Fibroblast of lung (primary cell): ENCODE results near the gene BTRC. TPM values are rescaled to one million over a fixed set of nuclear protein-coding genes. Genes with fewer than 3 reads are reported as not detected.

ENCODE experiments used
- DNase-seq, 2 donors: peaks; one replicate each; pipeline versions ENCODE4 v3.0.0 to v3.0.0-alpha.2; 2010; ENCODE audit warnings: low read depth in 2 of 2
- H2AFZ ChIP-seq: 2 replicates; pipeline ENCODE4 v1.5.1; 2012; ENCODE audit warnings: low read length, control low read depth, inconsistent platforms
- H3K27ac ChIP-seq: 2 replicates; pipeline ENCODE4 v1.5.1; 2011; ENCODE audit warnings: low read length, control low read depth; ENCODE audit not compliant: insufficient read depth
- H3K27me3 ChIP-seq: 2 replicates; pipeline ENCODE4 v1.5.1; 2011; ENCODE audit warnings: mild to moderate bottlenecking, low read length; ENCODE audit not compliant: control insufficient read depth, insufficient read depth
- H3K36me3 ChIP-seq: 2 replicates; pipeline ENCODE4 v1.5.1; 2011; ENCODE audit warnings: low read length; ENCODE audit not compliant: control insufficient read depth, insufficient read depth
- H3K4me1 ChIP-seq: 2 replicates; pipeline ENCODE4 v1.5.1; 2011; ENCODE audit warnings: low read length; ENCODE audit not compliant: control insufficient read depth, insufficient read depth; ENCODE audit errors: extremely low read depth
- H3K4me2 ChIP-seq: 2 replicates; pipeline ENCODE4 v1.5.1; 2011; ENCODE audit warnings: low read length, control low read depth; ENCODE audit not compliant: insufficient read depth; ENCODE audit errors: extremely low read depth
- H3K4me3 ChIP-seq, 4 experiments: fragments of 200-600 bp in 1 of 4; sonication (generic) in 1 of 4; replicated peaks in 1 of 4; 2 replicates each; pipeline ENCODE4 v1.5.1; 2011 to 2016; ENCODE audit warnings: low read length in 4 of 4, low read depth in 3 of 4, mild to moderate bottlenecking in 3 of 4, control low read depth in 2 of 4, inconsistent platforms in 1 of 4, mixed read lengths in 1 of 4; ENCODE audit not compliant: insufficient read depth in 1 of 4; ENCODE audit errors: control extremely low read depth in 1 of 4
- H3K79me2 ChIP-seq: 2 replicates; pipeline ENCODE4 v1.5.1; 2012; ENCODE audit warnings: mild to moderate bottlenecking, low read length, inconsistent platforms; ENCODE audit not compliant: control insufficient read depth, insufficient read depth
- H3K9ac ChIP-seq: 2 replicates; pipeline ENCODE4 v1.5.1; 2011; ENCODE audit warnings: mild to moderate bottlenecking, low read length, control low read depth; ENCODE audit not compliant: insufficient read depth
- H3K9me3 ChIP-seq: 2 replicates; pipeline ENCODE4 v1.5.1; 2012; ENCODE audit warnings: low read depth, low read length; ENCODE audit not compliant: control insufficient read depth, insufficient read depth
- H4K20me1 ChIP-seq: 2 replicates; pipeline ENCODE4 v1.5.1; 2011; ENCODE audit warnings: low read length; ENCODE audit not compliant: control insufficient read depth, insufficient read depth; ENCODE audit errors: extremely low read depth
- CTCF ChIP-seq, 2 donors: IDR thresholded peaks in 1 of 2; conservative IDR thresholded peaks in 1 of 2; 1 replicate in 1 of 2; 2 replicates in 1 of 2; pipeline ENCODE4 v1.5.1; 2011 to 2012; ENCODE audit warnings: low read length in 2 of 2, control low read depth in 1 of 2, inconsistent platforms in 1 of 2, low read depth in 1 of 2, mild to moderate bottlenecking in 1 of 2
- EZH2 ChIP-seq: IDR thresholded peaks from 2 replicates; pipeline ENCODE4 v1.5.1; 2012; ENCODE audit warnings: low read length, control low read depth, mild to moderate bottlenecking; ENCODE audit errors: missing control alignments
- polyA plus RNA-seq, 2 donors: library from polyadenylated mRNA; depleted of rRNA in 1 of 2; stranded (reverse) in 1 of 2; unstranded in 1 of 2; fragments of >200 nt; gene quantifications; 2 replicates each; pipeline ENCODE4 v1.2.1, GENCODE V29; 2011 to 2012; ENCODE audit warnings: missing spikeins in 1 of 2
- total RNA-seq: library from RNA; depleted of rRNA; stranded (reverse); fragments of >200 nt; gene quantifications from 2 replicates; pipeline ENCODE4 v1.2.1, GENCODE V29; 2014

The BTRC gene
- total and polyA plus RNA-seq, 2 donors (not counting 1 experiment from before 2014, with no cell fraction given): 9.2 to 10.9 TPM

GRCh38 chr10:101467286-101467770, 113.4 kb downstream of the BTRC start:
- H3K9me3 ChIP-seq: no peaks in the 10 kb centered on the region
- H3K9ac ChIP-seq: no peak overlapping the region
- no peak overlapping the region for H3K27ac ChIP-seq
- TF ChIP-seq EZH2 (no peak), CTCF (conservative IDR thresholded peaks at IDR 0.05 in 1 of 2, IDR thresholded peaks at IDR 0.05 in 1 of 2; ENCODE audit: low read depth in 1 of 2, low read length in 2 of 2) (peak; percentile 96 to 97)
- peak; percentile 74 to 83 for DNase-seq
- no peak overlapping the region for H2AFZ ChIP-seq
- no peaks in the 10 kb centered on the region for H3K27me3 ChIP-seq
- no peaks in the 10 kb centered on the region for H3K79me2 ChIP-seq
- H3K4me2 ChIP-seq: peak overlapping the region; percentile 17
- no peak overlapping the region for H3K4me3 ChIP-seq
- no peaks in the 10 kb centered on the region for H3K36me3 ChIP-seq
- H4K20me1 ChIP-seq: no peaks in the 10 kb centered on the region
- no peaks in the 10 kb centered on the region for H3K4me1 ChIP-seq

- Histone ChIP-seq H4K20me1 (no peaks in the 10 kb centered on the region), H3K27ac (no peak overlapping the region), H3K4me2 (no peak overlapping the region), H3K4me1 (no peaks in the 10 kb centered on the region), H3K9ac (no peak overlapping the region), H3K27me3 (no peaks in the 10 kb centered on the region), H3K36me3 (no peaks in the 10 kb centered on the region), H3K79me2 (no peaks in the 10 kb centered on the region), H2AFZ (no peak overlapping the region), H3K4me3 (no peak overlapping the region), H3K9me3 (no peaks in the 10 kb centered on the region)
- no peak for TF ChIP-seq EZH2
- TF ChIP-seq CTCF (conservative IDR thresholded peaks at IDR 0.05 in 1 of 2, IDR thresholded peaks at IDR 0.05 in 1 of 2; ENCODE audit: low read depth in 1 of 2, low read length in 2 of 2): no peak
- no peak for DNase-seq
Observed at GRCh38 chr10:101468159-101468558, 114.2 kb downstream of the BTRC start.

- H3K4me2 ChIP-seq: no peak overlapping the region
- no peak overlapping the region for H3K9ac ChIP-seq
- no peaks in the 10 kb centered on the region for H4K20me1 ChIP-seq
- H3K79me2 ChIP-seq: no peaks in the 10 kb centered on the region
- H3K9me3 ChIP-seq: no peaks in the 10 kb centered on the region
- H2AFZ ChIP-seq: no peak overlapping the region
- no peak overlapping the region for H3K27ac ChIP-seq
- DNase-seq: no peak
- no peak for TF ChIP-seq CTCF (conservative IDR thresholded peaks at IDR 0.05 in 1 of 2, IDR thresholded peaks at IDR 0.05 in 1 of 2; ENCODE audit: low read depth in 1 of 2, low read length in 2 of 2)
- no peak for TF ChIP-seq EZH2
- H3K27me3 ChIP-seq: no peaks in the 10 kb centered on the region
- no peaks in the 10 kb centered on the region for H3K36me3 ChIP-seq
- H3K4me1 ChIP-seq: no peaks in the 10 kb centered on the region
- no peak overlapping the region for H3K4me3 ChIP-seq
Observed at GRCh38 chr10:101476383-101476782, 122.4 kb downstream of the BTRC start.
